GM23338 (cell line): ENCODE measurements around the gene SARDH. TPM values are rescaled to one million over a fixed set of nuclear protein-coding genes. Genes with fewer than 3 reads are reported as not detected.

Experiments used
- ATAC-seq: fragments of 200-7000 bp; cut with Tn5 transposase; 3 replicates; pipeline ENCODE4 v1.9.1; 2020
- DNase-seq: peaks from one replicate; pipeline ENCODE4 v3.0.0-alpha.2; 2015; ENCODE audit warnings: low spot score
- H2AFZ ChIP-seq: fragments of 200-600 bp; sonication (generic); 2 replicates; pipeline ENCODE4 v1.8.0; 2016; ENCODE audit warnings: antibody characterized with exemption, mild to moderate bottlenecking, moderate library complexity
- H3F3A ChIP-seq: fragments of 200-600 bp; sonication (generic); replicated peaks from 2 replicates; pipeline ENCODE4 v1.8.0; 2017; ENCODE audit warnings: antibody characterized with exemption, mixed run types, low read depth
- H3K27ac ChIP-seq: fragments of 200-600 bp; sonication (generic); 2 replicates; pipeline ENCODE4 v1.6.1; 2016; ENCODE audit warnings: low read depth
- H3K27me3 ChIP-seq: fragments of 200-600 bp; sonication (generic); 2 replicates; pipeline ENCODE4 v1.8.0; 2016; ENCODE audit warnings: mild to moderate bottlenecking, mixed run types, moderate library complexity; ENCODE audit not compliant: insufficient read depth
- H3K36me3 ChIP-seq: fragments of 200-600 bp; sonication (generic); 2 replicates; pipeline ENCODE4 v1.8.0; 2016; ENCODE audit warnings: mild to moderate bottlenecking; ENCODE audit not compliant: insufficient read depth
- H3K4me1 ChIP-seq: fragments of 200-600 bp; sonication (generic); 2 replicates; pipeline ENCODE4 v1.8.0; 2016; ENCODE audit warnings: mild to moderate bottlenecking, moderate library complexity; ENCODE audit not compliant: insufficient read depth
- H3K4me2 ChIP-seq: fragments of 200-600 bp; sonication (generic); 2 replicates; pipeline ENCODE4 v1.7.1; 2017; ENCODE audit warnings: mixed run types
- H3K4me3 ChIP-seq: fragments of 200-600 bp; sonication (generic); 2 replicates; pipeline ENCODE4 v1.6.1; 2016; ENCODE audit warnings: mixed run types
- H3K79me2 ChIP-seq: fragments of 200-600 bp; sonication (generic); replicated peaks from 2 replicates; pipeline ENCODE4 v1.8.0; 2017; ENCODE audit warnings: mild to moderate bottlenecking; ENCODE audit not compliant: insufficient read depth
- H3K9me2 ChIP-seq: fragments of 200-600 bp; sonication (generic); 2 replicates; pipeline ENCODE4 v1.8.0; 2017; ENCODE audit not compliant: insufficient read depth
- H4K20me1 ChIP-seq: fragments of 200-600 bp; sonication (generic); replicated peaks from 2 replicates; pipeline ENCODE4 v1.8.0; 2017; ENCODE audit warnings: mild to moderate bottlenecking; ENCODE audit not compliant: insufficient read depth
- H3K27ac Mint-ChIP-seq: 2 replicates; pipeline ENCODE4 v1.8.0; 2020; ENCODE audit warnings: inconsistent platforms, mild to moderate bottlenecking, moderate library complexity, mixed read lengths
- H3K27me3 Mint-ChIP-seq: 3 replicates; pipeline ENCODE4 v1.8.0; 2022; ENCODE audit warnings: low read depth, mild to moderate bottlenecking, moderate library complexity, mixed read lengths, inconsistent platforms; ENCODE audit not compliant: insufficient read depth, poor library complexity
- H3K36me3 Mint-ChIP-seq: 3 replicates; pipeline ENCODE4 v1.8.0; 2021; ENCODE audit warnings: low read depth, mild to moderate bottlenecking, inconsistent platforms, moderate library complexity, mixed read lengths
- H3K4me1 Mint-ChIP-seq: 3 replicates; pipeline ENCODE4 v1.8.0; 2020; ENCODE audit warnings: mild to moderate bottlenecking, inconsistent platforms, mixed read lengths
- H3K4me3 Mint-ChIP-seq: 3 replicates; pipeline ENCODE4 v1.8.0; 2021; ENCODE audit warnings: moderate library complexity, mild to moderate bottlenecking, inconsistent platforms, mixed read lengths
- H3K9me3 Mint-ChIP-seq: 3 replicates; pipeline ENCODE4 v1.8.0; 2020; ENCODE audit warnings: moderate library complexity, mild to moderate bottlenecking, inconsistent platforms, mixed read lengths
- CREB1 ChIP-seq: fragments of 250-450 bp; sonication (Bioruptor Pico); IDR thresholded peaks from 2 replicates; pipeline ENCODE4 v1.5.0; 2020; ENCODE audit warnings: low read depth, mild to moderate bottlenecking, moderate library complexity
- ETS1 ChIP-seq: IDR thresholded peaks from 2 replicates; pipeline ENCODE4 v1.6.1; 2016; ENCODE audit warnings: antibody characterized with exemption
- EZH2 ChIP-seq: fragments of 200-600 bp; sonication (generic); IDR thresholded peaks from one replicate; pipeline ENCODE4 v1.8.0; 2017; ENCODE audit warnings: antibody characterized with exemption, mild to moderate bottlenecking, low read depth; ENCODE audit not compliant: unreplicated experiment
- EZH2phosphoT487 ChIP-seq: fragments of 200-600 bp; sonication (generic); IDR thresholded peaks from one replicate; pipeline ENCODE4 v1.8.1; 2018; ENCODE audit warnings: antibody characterized with exemption; ENCODE audit not compliant: unreplicated experiment
- JUNB ChIP-seq: IDR thresholded peaks from one replicate; pipeline ENCODE4 v1.6.1; 2016; ENCODE audit warnings: antibody characterized with exemption; ENCODE audit not compliant: unreplicated experiment
- NANOG ChIP-seq: IDR thresholded peaks from 2 replicates; pipeline ENCODE4 v1.6.1; 2016; ENCODE audit warnings: antibody characterized with exemption, borderline replicate concordance
- POLR2AphosphoS5 ChIP-seq: IDR thresholded peaks from 2 replicates; pipeline ENCODE4 v1.6.1; 2016; ENCODE audit warnings: antibody characterized with exemption, low read depth
- REST ChIP-seq: IDR thresholded peaks from one replicate; pipeline ENCODE4 v1.6.1; 2018; ENCODE audit warnings: antibody characterized with exemption; ENCODE audit not compliant: unreplicated experiment
- STAT1 ChIP-seq: IDR thresholded peaks from one replicate; pipeline ENCODE4 v1.6.1; 2016; ENCODE audit warnings: antibody characterized with exemption; ENCODE audit not compliant: unreplicated experiment
- ZNF114 ChIP-seq: fragments of 250-450 bp; sonication (Bioruptor Pico); IDR thresholded peaks from 2 replicates; pipeline ENCODE4 v1.5.0; 2020; ENCODE audit warnings: mild to moderate bottlenecking, moderate library complexity
- ZNF331 ChIP-seq: fragments of 250-450 bp; sonication (Bioruptor Pico); IDR thresholded peaks from 2 replicates; pipeline ENCODE4 v1.5.0; 2020; ENCODE audit warnings: low read depth, mild to moderate bottlenecking, moderate library complexity
- polyA plus RNA-seq: library from polyadenylated mRNA; unstranded; fragments of >200 nt; fragmentation: Nextera tagmentation; extraction: Ambion mirVana; gene quantifications from 2 replicates; pipeline ENCODE4 v1.2.1, GENCODE V29; 2016
- total RNA-seq: library from RNA; depleted of rRNA; stranded (reverse); fragments of >200 nt; shearing (Covaris generic); gene quantifications from 2 replicates; pipeline ENCODE4 v1.2.3, GENCODE V29; 2014
- TF ChIP-seq, protein P1 (sequence below): fragments of 250-450 bp; sonication (Bioruptor Pico); IDR thresholded peaks from 2 replicates; pipeline ENCODE4 v1.5.0; 2020; ENCODE audit warnings: mild to moderate bottlenecking, moderate library complexity
- TF ChIP-seq, protein P2 (sequence below), 2 experiments: fragments of 200-600 bp in 1 of 2; sonication (generic) in 1 of 2; conservative IDR thresholded peaks; 2 replicates each; pipeline versions ENCODE4 v1.5.1 to v1.6.1; 2016 to 2017; ENCODE audit warnings: antibody characterized with exemption in 2 of 2, low read depth in 2 of 2, mild to moderate bottlenecking in 2 of 2, moderate library complexity in 1 of 2

SARDH gene
- total and polyA plus RNA-seq, 2 experiments from 2014 or later, result 2.8 to 10.4 TPM

- ATAC-seq, result no peak
- Mint-ChIP-seq H3K9me3 (no peaks in the 10 kb centered on the region), H3K36me3 (no peaks in the 10 kb centered on the region), H3K27ac (no peak overlapping the region), H3K27me3 (peaks cover 13% of the 10 kb centered on the region), H3K4me3 (no peak overlapping the region), H3K4me1 (peaks cover 2% of the 10 kb centered on the region; the same call in 2 of the 3 replicates)
- no peak overlapping the region for H2AFZ ChIP-seq
- H3K79me2 ChIP-seq, result no peaks in the 10 kb centered on the region
- no peaks in the 10 kb centered on the region for H3K4me1 ChIP-seq
- H3K36me3 ChIP-seq, result no peaks in the 10 kb centered on the region
- no peak overlapping the region for H3K27ac ChIP-seq
- H3F3A ChIP-seq, result no peaks in the 10 kb centered on the region
- H4K20me1 ChIP-seq, result no peaks in the 10 kb centered on the region
- no peak for DNase-seq
- TF ChIP-seq CREB1 (CRISPR knock-in tag) (no peak), EZH2 (no peak), JUNB (no peak), REST (no peak), ETS1 (no peak), ZNF114 (CRISPR knock-in tag) (no peak), POLR2AphosphoS5 (no peak), ZNF331 (CRISPR knock-in tag) (no peak), EZH2phosphoT487 (no peak), NANOG (no peak), STAT1 (no peak)
- TF ChIP-seq, protein P1, sequence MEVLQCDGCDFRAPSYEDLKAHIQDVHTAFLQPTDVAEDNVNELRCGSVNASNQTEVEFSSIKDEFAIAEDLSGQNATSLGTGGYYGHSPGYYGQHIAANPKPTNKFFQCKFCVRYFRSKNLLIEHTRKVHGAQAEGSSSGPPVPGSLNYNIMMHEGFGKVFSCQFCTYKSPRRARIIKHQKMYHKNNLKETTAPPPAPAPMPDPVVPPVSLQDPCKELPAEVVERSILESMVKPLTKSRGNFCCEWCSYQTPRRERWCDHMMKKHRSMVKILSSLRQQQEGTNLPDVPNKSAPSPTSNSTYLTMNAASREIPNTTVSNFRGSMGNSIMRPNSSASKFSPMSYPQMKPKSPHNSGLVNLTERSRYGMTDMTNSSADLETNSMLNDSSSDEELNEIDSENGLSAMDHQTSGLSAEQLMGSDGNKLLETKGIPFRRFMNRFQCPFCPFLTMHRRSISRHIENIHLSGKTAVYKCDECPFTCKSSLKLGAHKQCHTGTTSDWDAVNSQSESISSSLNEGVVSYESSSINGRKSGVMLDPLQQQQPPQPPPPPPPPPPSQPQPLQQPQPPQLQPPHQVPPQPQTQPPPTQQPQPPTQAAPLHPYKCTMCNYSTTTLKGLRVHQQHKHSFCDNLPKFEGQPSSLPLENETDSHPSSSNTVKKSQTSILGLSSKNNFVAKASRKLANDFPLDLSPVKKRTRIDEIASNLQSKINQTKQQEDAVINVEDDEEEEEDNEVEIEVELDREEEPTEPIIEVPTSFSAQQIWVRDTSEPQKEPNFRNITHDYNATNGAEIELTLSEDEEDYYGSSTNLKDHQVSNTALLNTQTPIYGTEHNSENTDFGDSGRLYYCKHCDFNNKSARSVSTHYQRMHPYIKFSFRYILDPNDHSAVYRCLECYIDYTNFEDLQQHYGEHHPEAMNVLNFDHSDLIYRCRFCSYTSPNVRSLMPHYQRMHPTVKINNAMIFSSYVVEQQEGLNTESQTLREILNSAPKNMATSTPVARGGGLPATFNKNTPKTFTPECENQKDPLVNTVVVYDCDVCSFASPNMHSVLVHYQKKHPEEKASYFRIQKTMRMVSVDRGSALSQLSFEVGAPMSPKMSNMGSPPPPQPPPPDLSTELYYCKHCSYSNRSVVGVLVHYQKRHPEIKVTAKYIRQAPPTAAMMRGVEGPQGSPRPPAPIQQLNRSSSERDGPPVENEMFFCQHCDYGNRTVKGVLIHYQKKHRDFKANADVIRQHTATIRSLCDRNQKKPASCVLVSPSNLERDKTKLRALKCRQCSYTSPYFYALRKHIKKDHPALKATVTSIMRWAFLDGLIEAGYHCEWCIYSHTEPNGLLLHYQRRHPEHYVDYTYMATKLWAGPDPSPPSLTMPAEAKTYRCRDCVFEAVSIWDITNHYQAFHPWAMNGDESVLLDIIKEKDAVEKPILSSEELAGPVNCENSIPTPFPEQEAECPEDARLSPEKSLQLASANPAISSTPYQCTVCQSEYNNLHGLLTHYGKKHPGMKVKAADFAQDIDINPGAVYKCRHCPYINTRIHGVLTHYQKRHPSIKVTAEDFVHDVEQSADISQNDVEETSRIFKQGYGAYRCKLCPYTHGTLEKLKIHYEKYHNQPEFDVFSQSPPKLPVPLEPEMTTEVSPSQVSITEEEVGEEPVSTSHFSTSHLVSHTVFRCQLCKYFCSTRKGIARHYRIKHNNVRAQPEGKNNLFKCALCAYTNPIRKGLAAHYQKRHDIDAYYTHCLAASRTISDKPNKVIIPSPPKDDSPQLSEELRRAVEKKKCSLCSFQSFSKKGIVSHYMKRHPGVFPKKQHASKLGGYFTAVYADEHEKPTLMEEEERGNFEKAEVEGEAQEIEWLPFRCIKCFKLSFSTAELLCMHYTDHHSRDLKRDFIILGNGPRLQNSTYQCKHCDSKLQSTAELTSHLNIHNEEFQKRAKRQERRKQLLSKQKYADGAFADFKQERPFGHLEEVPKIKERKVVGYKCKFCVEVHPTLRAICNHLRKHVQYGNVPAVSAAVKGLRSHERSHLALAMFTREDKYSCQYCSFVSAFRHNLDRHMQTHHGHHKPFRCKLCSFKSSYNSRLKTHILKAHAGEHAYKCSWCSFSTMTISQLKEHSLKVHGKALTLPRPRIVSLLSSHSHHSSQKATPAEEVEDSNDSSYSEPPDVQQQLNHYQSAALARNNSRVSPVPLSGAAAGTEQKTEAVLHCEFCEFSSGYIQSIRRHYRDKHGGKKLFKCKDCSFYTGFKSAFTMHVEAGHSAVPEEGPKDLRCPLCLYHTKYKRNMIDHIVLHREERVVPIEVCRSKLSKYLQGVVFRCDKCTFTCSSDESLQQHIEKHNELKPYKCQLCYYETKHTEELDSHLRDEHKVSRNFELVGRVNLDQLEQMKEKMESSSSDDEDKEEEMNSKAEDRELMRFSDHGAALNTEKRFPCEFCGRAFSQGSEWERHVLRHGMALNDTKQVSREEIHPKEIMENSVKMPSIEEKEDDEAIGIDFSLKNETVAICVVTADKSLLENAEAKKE, result no peak
- TF ChIP-seq, protein P2, sequence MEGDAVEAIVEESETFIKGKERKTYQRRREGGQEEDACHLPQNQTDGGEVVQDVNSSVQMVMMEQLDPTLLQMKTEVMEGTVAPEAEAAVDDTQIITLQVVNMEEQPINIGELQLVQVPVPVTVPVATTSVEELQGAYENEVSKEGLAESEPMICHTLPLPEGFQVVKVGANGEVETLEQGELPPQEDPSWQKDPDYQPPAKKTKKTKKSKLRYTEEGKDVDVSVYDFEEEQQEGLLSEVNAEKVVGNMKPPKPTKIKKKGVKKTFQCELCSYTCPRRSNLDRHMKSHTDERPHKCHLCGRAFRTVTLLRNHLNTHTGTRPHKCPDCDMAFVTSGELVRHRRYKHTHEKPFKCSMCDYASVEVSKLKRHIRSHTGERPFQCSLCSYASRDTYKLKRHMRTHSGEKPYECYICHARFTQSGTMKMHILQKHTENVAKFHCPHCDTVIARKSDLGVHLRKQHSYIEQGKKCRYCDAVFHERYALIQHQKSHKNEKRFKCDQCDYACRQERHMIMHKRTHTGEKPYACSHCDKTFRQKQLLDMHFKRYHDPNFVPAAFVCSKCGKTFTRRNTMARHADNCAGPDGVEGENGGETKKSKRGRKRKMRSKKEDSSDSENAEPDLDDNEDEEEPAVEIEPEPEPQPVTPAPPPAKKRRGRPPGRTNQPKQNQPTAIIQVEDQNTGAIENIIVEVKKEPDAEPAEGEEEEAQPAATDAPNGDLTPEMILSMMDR (conservative IDR thresholded peaks at IDR 0.05; ENCODE audit: low read depth in 2 of 2), result no peak
- H3K27me3 ChIP-seq, result no peaks in the 10 kb centered on the region
- no peaks in the 10 kb centered on the region for H3K9me2 ChIP-seq
- H3K4me2 ChIP-seq, result no peak overlapping the region
- no peak overlapping the region for H3K4me3 ChIP-seq
Observed at GRCh38 chr9:133684121-133684935, 53.8 kb downstream of the SARDH start.
